ENCODE data around the gene SLC6A12.

GRCh38 chr12:262113-262512 is 48.2 kb upstream of the SLC6A12 start:
- no peak for TF ChIP-seq CTCF (IDR thresholded peaks at IDR 0.05; ENCODE audit: insufficient read depth, low read length)
- no peak for TF ChIP-seq REST (IDR thresholded peaks at IDR 0.05; ENCODE audit: insufficient replicate concordance, low read depth)
- TF ChIP-seq POLR2AphosphoS5 (IDR thresholded peaks at IDR 0.05; ENCODE audit: low read depth): no peak
- TF ChIP-seq GABPA (IDR thresholded peaks at IDR 0.05; ENCODE audit: low read depth): no peak

All from HL-60 (cell line).